ENCODE measurements around the gene NEK6.
"Not testable (repeated sequence)": the region's sequence is repeated elsewhere in the genome, so short reads cannot be mapped to it uniquely, and the experiment has no call there.

Gene NEK6

DNA sequence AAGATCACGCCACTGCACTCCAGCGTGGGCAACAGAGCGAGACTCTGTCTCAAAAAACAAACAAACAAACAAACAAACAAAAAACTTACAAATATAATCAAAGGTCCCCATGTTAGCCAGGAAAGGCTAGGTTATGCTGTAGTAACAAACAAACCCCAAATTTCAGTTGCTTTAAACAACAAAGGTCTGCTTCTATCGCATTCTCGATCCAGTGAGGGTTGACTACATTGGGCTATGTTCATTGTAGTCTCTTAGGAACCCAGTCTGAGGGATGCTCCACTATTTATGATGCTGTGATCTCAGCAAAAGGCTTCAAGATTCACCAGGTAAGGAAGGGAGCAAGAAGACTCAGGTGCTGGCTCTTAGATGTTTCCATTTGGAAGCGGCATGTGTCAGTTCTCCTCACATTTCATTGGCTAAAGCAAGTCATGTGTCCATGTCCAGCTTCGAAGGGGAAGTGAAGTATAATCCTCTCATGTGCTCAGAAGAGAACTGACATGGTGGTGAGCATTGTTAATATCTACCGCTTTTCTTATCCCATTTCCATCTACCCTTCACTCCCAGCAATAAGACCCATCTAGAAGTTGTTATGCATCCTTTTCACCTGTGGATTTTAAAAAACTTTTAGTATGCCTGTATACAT is 26.5 kb upstream of the NEK6 start:
- no peak for DNase-seq

DNA sequence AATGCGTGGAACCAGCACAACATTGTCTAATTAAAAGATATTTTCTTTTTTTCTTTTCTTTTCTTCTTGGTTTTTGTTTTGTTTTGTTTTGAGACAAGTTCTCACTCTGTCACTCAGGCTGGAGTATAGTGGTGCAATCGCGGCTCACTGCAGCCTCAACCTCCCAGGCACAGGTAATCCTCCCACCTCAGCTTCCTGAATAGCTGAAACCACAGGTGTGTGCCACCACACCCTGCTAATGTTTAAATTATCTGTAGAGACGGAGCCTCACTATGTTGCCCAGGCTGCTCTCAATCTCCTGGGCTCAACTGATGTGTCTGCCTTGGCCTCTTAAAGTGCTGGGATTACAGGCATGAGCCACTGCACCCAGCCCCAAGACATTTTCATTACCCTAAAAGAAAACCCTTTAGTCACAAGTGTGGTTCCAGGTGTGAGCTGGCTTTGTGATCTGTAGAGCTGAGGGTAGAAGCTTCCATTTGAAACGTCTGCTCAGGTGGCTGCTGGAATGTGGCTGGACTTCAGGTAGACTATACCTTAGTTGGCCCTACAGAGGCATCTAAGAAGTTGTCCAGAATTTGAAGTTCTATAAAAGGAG is 19.1 kb upstream of the NEK6 start:
- DNase-seq = peak in 1 of 2 donors; percentile 44

DNA sequence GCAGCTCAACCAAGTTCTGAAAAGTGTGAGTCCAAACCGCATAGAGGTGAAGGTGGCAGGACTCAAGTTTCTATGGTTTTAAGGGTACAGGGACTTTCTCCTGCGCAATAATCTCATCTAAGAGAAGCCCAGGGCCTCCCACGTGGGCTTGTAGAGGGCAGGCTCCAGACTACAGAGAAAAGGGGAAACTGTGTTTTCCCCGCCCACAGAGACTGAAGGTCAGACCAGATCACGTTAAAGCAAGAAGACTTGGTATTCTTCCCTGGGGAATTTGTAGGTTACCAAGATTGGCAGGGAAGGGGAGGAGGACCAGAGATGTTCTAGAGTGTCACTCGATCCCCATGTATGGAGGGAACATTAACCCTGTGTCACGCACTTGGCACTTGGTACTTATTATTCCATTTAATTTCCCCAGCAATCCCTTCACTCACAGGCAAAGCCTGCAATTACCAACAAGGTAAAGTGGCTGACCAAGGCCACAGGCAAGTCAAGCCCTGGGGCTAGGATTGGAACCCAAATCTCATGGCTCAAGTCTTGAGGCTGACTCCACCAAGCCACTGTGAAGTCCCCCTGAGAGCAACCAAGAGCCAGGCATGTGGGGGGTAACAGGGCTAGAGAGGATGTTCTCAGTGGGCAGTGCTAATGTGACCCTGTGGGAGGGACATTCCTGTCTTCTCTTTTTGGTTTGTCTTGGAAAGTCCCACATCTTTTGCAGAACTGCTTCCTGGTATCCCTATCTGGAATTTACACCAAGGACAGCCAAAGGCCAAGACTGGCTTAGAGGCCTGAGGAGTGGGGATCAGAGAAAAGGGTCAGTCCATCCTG is 18.3 kb upstream of the NEK6 start:
- peak in 1 of 2 donors; percentile 65 for DNase-seq

DNA sequence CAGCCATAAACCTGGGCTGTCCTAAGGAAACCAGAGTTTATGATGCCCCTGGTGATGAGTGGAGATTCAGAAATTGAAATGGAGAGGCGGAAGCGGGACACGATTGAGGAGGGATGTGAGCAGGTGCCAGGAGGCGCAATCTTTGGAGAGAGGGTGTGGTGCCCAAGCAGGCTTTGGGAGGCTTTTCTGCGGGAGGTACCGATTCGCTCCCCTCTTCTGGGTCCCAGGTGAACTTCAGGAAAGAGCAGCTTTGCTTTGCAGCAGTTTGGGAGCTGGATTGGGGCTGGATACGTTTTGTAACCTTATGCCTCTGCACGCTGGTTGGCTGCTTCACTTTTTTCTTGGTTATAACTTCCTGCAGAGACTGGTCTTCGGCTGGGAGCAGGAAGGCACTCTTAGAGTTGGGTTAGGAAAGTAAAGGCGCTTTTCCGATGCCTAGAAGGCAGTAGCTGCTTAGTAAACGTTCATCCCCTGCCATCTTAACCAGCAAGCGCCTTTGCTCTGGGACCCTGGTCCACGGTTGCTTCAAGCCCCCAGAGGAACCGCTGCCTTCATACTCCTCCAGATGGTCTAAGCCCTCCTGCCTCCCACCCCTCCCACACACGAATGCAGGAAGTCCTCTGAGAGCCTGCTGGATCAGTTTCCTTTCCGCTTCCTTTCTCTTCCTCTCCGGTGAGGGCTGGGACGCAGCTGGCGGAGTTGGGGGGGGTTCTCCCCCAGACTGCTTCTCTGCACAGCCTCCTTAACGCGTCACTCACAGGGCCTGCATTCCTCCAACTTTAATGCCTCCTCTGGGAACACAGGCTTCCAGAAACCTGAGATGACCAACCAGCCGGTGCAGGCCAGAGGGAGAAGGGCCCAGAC is 15.2 kb upstream of the NEK6 start:
- DNase-seq = no peak

DNA sequence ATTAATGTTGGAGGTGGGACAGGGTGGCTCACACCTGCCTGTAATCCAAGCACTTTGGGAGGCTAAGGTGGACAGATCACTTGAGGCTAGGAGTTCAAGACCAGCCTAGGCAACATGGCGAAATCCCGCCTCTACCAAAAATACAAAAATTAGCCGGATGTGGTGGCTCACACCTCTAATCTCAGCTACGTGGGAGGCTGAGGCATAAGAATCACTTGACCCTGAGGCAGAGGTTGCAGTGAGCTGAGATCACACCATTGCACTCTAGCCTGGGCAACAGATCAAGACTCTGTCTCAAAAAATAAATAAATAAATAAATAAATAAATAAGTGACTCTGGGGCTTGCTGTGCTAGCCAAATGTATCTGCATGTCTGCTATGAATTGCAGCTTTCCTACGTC is 10.4 kb upstream of the NEK6 start:
- not testable (repeated sequence) for DNase-seq

DNA sequence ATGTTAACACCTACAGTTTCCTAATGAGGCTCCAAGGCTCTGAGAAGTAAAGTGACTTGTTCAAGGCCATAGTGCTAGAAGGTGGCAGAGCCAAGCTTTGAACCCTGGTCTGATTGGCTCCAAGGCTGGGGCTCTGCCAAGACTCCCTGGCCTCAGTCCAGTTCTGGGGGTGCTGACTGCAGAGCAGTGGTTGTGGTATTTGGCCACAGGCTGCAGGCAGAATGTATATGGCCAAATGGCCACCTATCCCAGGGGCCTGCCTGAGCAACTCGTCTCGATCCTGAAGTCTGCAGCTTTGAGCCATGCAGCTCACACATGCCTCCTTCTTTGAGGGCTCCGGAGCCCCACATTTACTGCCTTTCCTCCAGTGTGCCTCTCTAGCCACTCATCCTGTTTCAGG is 9.7 kb upstream of the NEK6 start:
- DNase-seq = no peak

DNA sequence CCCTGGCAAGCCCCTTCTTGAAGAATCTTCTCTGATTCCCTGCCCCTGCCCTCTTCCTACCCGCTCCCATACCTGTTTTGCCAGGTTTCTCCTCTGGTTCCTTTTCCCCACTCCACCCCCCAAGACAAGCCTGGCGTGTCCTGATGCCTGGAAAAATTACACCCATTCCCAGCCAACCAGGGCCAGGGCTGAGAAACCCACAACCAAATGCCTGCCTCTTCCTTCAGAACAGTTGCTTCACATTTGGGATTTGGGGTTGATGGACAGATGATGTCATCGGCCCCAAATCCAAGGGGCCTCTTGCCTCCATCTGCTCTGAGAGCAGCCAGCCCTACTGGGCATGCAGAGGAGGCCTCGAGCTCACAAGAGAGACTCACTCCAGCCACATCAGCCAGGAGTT is 8.8 kb upstream of the NEK6 start:
- no peak for DNase-seq

DNA sequence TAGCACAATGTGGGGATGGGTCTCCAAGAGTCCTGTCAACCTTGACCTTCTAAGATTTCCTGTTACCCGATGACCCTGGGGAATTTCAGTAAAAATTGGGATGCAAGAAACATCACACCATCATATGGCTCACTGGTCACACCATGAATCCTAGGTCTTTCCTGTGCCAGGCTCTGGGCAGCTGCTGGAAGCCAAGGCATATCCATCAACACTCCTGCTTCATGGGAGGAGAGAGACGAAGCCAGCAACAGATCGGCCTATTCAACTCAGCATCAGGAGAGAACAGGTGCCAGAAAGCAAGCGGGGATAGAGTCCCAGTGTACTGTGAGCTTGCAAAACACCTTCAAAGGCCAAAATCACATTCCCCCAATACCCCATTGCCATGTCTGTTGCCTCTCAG is 6.5 kb upstream of the NEK6 start:
- no peak for DNase-seq

DNA sequence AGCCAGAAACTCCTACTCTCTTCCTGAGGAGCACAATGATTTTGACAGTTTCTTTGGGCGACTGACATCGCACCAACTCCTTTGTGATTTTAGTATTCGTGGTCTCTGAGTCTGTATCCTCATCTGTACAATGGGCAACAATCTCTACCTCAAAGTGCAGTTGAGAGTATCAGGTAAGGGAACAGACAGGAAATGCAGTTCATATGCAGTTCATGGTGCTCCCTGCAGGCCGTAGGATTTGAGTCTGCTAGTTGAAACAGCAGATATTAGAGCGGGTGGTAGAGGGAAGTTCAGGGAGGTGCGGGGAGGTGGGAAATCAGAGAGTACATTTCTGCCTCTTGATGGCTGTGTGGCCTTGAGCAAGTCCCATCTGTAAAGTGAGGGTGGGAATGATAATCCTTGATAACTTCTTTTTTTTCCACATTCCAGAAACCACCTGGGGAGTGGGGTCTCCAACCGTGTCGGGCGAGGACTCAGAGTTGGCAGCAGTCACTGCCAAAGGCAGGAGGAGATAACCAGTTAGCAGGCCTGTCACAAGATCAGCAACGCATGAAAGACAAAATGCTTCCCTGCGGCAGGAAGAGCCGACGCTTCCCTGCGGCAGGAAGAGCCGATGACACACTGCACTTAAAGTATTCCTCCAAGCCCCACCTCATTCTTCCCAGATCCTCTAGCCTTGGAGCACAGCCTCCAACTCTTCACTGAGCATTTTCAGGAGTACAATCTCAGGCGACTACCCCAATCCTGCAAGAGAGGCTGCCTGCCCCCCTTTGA is 6.0 kb upstream of the NEK6 start:
- DNase-seq = no peak

DNA sequence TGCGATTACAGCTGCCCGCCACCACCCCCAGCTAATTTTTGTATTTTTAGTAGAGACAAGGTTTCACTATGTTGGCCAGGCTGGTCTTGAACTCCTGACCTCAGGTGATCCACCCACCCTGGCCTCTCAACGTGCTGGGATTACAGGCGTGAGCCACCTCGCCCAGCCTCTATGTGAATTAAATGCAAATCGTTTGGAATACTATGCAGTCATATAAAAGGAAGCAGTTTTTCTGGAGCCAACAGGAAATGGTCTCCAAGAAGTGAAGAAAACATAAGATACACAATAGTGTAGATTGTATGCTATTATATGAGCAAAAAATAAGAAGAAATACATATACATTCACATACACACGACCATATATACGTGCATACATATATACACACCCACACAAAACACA is 4.9 kb upstream of the NEK6 start:
- DNase-seq = not testable (repeated sequence)

DNA sequence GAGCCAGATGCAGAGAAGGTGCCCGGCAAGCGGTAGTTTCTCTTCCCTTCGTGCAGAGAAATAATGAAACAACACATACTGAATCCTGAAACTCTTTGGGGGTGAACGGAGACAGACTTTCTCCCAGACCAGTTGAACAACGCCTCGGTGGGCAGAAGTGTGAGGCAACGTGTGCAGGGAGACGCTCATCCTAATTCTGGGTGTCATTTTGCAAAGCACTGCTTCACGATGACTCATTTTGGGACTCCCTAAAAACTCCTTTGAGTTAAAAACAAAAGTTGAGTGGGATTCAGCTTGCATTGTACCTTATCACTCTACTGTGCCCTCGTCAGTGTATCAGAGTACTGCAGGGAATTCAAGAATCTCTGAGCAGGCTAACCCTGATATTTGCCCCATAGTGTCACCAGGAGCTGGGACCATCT is 3.5 kb upstream of the NEK6 start:
- no peak for DNase-seq

DNA sequence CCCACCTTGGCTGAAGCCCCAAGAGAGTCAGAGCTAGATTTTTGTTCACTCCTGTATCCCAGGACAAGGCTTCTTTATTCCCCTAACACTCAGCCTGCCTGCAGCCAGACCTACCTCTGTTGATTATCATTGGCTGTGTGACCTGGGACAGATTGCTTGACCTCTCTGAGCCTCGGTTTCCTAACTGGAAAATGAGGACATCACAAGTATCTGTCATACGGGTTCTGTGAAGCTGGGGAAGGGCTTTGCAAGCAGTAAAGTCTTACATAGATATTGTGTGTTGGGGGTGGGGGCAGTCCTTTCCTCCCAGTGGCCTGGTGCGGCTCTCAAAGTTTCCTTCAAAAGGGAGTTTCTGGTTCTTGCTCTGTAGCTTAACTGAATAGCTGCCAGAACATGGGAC is 2.5 kb upstream of the NEK6 start:
- no peak for DNase-seq

DNA sequence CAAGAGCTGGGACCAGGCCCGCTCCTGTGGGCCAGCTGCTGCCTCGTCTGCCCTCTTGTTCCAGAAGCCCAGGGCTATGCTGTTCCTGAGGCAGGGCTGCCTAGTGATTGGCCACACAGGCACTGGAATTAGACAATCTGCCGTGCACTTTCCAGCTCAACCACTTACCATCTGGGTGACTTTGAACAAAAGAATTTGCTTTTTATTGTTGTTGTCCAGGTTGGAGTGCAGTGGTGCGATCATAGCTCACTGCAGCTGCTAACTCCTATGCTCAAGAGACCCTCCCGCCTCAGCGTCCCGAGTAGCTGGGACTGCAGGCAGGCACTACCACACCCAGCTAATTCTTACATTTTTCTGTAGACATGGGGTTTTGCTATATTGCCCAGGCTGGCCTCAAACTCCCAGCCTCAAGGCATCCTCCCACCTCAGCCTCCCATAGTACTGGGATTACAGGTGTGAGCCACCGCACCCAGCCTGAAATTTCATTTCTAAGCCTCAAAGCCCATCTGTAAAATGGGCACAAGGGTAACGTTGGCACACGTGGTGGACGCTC is 1.2 kb upstream of the NEK6 start:
- no peak for DNase-seq

DNA sequence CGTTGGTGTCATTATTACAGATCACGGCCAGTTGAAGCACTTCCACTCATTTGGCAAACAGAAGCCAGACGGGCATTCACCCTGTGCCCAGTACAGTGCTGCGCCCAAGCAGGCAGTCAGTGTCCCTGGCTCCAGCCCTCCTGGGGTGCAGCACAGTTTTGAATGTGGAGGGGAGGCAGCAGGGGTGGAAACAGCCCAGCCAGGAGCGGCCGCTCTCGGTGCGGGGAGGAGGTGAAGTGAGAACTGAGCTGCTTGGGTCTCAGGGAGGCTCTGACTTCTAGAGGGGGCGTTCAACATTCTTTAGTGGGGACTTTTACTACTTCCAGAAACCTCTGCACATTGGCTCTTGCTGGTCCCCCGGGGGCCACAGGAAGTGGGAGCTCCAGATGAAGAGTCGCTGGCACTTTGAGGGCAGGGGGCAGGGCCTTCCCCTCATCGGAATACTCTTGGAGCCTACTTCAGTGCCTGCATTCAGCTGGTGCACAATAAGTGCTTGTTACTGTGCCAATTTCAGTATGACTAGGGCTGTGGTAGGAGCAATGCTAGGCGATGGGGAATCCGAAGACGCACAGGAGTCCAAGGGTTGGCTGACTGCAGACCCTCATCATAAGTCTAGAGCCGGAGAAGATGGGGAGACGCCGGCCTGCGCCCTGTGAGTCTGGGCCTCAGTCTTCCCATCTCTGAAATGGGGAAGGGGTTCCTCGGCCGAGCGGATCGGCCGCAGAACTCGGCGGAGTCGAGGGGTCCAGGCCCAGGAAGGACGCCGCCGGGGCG is 492 bp upstream of the NEK6 start:
- no peak for DNase-seq

DNA sequence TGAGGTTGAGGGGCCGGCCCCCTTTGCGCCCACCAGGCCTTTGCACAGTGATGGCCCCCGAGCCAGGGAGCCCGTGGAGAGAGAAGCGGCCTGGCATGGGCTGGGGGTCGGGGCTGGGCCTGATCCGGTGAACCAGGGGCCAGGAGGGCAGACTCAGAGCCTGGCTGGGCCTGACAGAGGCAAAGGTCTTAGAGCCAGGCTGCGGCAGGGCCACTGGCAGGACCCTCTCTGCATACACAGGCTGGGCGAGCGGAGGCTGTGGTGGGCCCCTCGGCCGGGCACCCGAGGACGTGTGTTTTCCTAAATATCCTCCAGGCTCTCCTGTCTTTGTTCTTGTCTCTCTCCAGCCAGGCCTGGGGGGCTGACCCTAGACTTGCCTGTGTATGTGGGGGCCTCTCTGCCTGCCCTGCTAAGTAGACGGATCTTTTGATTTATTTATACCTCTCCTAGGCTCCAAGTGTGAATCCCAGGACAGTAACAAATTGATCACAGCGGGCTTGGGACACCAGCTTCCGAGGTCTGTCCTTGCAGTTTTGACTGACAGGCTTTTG is 933 bp downstream of the NEK6 start:
- no peak for DNase-seq

DNA sequence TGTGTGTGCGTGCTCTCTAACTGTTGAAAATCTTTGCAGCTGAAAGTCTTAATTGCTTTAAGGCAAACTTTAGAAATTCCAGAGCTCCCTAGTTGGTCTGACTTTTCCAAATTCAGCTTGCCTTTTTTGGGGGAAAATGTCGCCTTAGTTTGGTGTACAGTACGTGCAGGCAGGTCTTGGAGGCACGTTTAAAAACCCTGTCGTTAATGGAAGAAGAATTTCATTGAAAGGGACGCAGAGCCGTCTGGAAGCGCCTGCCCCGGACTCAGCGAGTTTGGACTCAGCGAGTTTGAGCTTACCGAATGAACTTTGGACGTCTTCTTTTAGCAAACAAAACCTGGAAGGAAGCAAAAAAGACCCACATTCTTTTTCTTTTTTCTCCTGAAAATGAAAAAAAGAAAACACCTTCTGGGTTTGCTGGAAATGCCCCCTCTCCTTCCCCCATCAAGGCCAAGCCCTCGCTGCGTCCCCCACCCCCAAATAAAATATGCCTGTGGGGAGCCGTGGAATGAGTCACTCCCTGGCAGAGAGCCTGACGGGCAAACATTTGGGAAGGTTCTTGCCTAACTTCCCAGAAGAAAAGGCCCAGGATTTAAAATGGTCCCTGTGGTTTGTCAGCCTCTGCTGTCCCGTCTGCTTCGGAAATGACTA is 1.5 kb downstream of the NEK6 start:
- DNase-seq = no peak

DNA sequence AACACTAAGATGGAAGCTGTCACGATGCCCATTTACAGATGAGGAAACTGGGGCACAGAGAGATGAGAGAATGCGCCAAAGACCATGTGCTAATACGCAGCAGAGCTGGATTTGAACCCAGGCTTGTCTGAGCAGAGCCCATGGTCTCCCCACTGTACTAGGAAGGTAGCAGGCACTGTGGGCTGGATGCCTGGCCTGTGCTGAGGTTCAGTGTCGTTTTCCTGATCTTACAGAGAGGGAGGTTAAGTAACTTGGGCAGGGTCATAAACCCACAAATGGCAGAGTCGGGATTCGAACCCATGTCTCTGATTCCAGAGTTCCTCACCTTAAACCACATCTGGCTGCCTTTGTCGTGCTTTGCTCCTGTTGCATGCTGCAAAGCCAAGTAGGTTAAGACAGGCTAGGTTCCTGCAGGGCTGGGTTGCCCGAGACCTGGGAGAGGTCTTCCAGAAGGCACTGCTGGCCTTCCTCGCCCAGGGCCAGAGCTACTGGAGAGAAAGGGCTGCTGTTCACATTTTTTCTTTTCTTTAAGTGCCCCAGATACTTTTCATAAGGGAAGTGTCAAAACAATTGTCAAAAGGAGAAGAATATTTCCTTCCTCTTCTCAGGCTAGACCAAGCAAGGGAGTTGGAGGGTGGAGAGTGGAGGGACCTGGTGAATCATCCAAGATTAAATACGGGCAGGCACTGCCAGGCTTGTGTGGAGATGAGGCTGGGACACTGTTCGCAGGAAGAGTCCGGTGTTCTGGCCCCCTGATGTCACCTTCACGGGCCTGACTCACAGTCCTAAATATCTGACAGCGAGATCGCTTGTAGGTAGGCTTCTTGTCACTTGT is 3.2 kb downstream of the NEK6 start:
- peak in 1 of 2 donors; percentile 55 for DNase-seq

DNA sequence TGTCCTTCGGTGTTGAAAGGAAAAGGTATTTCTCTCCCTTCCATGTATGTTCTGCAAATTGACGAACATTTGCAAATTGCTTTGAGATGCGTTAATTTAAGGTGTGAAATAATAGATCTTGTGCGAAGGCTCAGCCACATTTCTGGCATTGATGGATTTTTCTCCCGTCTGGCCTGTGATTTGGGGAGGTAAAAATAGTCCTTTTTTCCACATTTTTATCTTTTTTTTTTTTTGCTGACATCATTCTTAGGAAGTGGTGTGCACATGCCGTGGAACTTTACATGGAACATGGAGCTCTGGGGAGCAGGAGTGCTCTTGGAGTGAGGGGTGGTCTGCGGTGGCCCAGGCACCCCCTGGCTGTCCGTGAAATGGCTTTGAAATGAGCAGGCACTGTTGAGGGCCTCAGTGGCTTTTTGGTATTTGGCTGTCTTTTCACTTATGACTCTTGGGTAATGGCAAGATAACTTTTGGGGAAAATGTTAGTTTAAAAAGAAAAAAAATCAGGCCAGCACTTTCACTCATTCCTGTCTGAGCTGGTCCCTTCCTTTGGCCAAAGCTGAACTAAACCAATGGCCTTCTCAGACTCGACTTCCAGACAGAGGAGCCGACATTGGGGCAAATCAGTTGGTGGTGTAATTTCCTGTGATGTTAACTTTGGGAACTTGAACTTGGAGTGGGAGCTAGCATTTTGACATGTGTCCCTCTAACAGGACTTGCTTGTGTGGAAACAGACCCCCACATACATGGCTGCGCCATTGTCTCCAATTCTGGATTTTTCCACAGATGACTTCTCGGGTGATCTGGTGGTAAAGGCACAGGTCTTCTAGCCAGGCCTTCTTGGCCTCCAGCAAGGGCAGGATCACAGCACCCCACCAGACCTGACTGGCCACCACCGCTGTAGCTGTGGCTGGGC is 4.2 kb downstream of the NEK6 start:
- DNase-seq = no peak

DNA sequence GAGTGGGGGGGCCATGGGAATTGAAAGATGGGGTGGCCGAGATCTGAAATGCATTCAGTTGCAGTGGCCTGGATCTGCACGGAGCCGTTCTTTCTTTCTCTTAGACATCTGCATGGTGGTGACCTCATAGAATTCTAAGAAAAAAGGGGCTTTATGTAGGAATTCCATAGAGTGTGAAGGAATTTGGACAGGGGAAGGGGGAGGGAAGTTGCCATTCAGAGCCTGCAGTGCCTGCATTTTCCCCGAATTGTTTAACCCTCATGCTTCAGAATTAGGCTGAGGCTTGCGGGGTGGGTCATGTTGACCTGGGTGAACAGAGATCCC is 4.9 kb downstream of the NEK6 start:
- no peak for DNase-seq
